HCT116 (cell line): ENCODE data around the gene COL18A1. TPM values are rescaled to one million over a fixed set of nuclear protein-coding genes. Genes with fewer than 3 reads are reported as not detected.

Source experiments
- ATAC-seq: fragments of 200-7000 bp; cut with Tn5 transposase; 2 replicates; pipeline ENCODE4 v1.9.1; 2020; ENCODE audit warnings: mild to moderate bottlenecking, moderate library complexity
- BruUV-seq: library from RNA; stranded (reverse); fragments of 400-500 nt; replicated peaks from 2 replicates; lab custom pipeline; 2021; lab: Mats Ljungman, UMichigan
- CTCF ChIA-PET: fragments of 300-600 bp; sonication (Branson Sonifier 250); formaldehyde crosslinking; loops from one replicate; lab custom pipeline; 2021; ENCODE audit warnings: antibody characterized with exemption; lab: Charles Lee
- POLR2A ChIA-PET: fragments of 300-600, 350-600 bp; sonication (Branson Sonifier 250); formaldehyde crosslinking; loops from one replicate; lab custom pipeline; 2021; ENCODE audit warnings: antibody characterized with exemption; lab: Charles Lee
- RAD21 ChIA-PET, 2 experiments: fragments of 300-600 bp; sonication (Branson Sonifier 250); formaldehyde crosslinking; loops; one replicate each; lab custom pipeline; 2023; ENCODE audit warnings: low total read pairs in 2 of 2; ENCODE audit not compliant: uncharacterized antibody in 2 of 2, unreplicated experiment in 2 of 2, low non-redundant PET in 1 of 2; lab: Charles Lee
- DNase-seq: peaks from one replicate; pipeline ENCODE4 v3.0.0-alpha.2; 2010; ENCODE audit warnings: low read depth, low spot score
- H2AFZ ChIP-seq: fragments of 200-600 bp; shearing (Covaris generic), sonication (generic); 2 replicates; pipeline ENCODE4 v1.6.1; 2017; ENCODE audit warnings: low read depth, mixed run types, mixed read lengths, antibody characterized with exemption, low read length; ENCODE audit not compliant: poor library complexity, severe bottlenecking
- H3K27ac ChIP-seq: 2 replicates; pipeline ENCODE4 v1.5.1; 2012; ENCODE audit warnings: low read depth, low read length
- H3K27me3 ChIP-seq: fragments of 200-600 bp; sonication (generic); 2 replicates; pipeline ENCODE4 v1.6.1; 2016; ENCODE audit warnings: mixed run types, low read length, mixed read lengths; ENCODE audit not compliant: insufficient read depth
- H3K36me3 ChIP-seq, 2 experiments: fragments of 200-500 bp in 1 of 2; fragments of 200-600 bp in 1 of 2; sonication (Bioruptor generic) in 1 of 2; sonication (generic) in 1 of 2; 2 replicates each; pipeline versions ENCODE4 v1.5.1 to v1.6.1; 2014 to 2016; ENCODE audit warnings: low read length in 2 of 2, inconsistent platforms in 1 of 2, mixed read lengths in 1 of 2, mixed run types in 1 of 2; ENCODE audit not compliant: insufficient read depth in 2 of 2, control insufficient read depth in 1 of 2
- H3K4me1 ChIP-seq, 2 experiments: fragments of 200-600 bp in 1 of 2; sonication (generic) in 1 of 2; 2 replicates each; pipeline versions ENCODE4 v1.5.1 to v1.6.1; 2012 to 2017; ENCODE audit warnings: low read length in 2 of 2, inconsistent platforms in 1 of 2, mild to moderate bottlenecking in 1 of 2, mixed read lengths in 1 of 2, mixed run types in 1 of 2, moderate library complexity in 1 of 2; ENCODE audit not compliant: insufficient read depth in 2 of 2, control insufficient read depth in 1 of 2
- H3K4me2 ChIP-seq: fragments of 200-600 bp; sonication (generic); 2 replicates; pipeline ENCODE4 v1.6.1; 2017; ENCODE audit warnings: mixed run types, low read length, mixed read lengths
- H3K4me3 ChIP-seq, 2 experiments: fragments of 200-600 bp in 1 of 2; sonication (generic) in 1 of 2; replicated peaks in 1 of 2; 2 replicates each; pipeline ENCODE4 v1.5.1; 2011 to 2016; ENCODE audit warnings: low read length in 2 of 2, control low read depth in 1 of 2, low read depth in 1 of 2, mild to moderate bottlenecking in 1 of 2, mixed read lengths in 1 of 2, mixed run types in 1 of 2
- H3K79me2 ChIP-seq: fragments of 200-600 bp; sonication (generic); 2 replicates; pipeline ENCODE4 v1.6.1; 2017; ENCODE audit warnings: mild to moderate bottlenecking, mixed run types, low read length, moderate library complexity, mixed read lengths; ENCODE audit not compliant: insufficient read depth
- H3K9ac ChIP-seq: fragments of 200-600 bp; sonication (generic); 2 replicates; pipeline ENCODE4 v1.6.1; 2016; ENCODE audit warnings: low read length, mixed read lengths
- H3K9me2 ChIP-seq: fragments of 200-600 bp; sonication (generic), shearing (Covaris generic); 2 replicates; pipeline ENCODE4 v1.6.1; 2017; ENCODE audit warnings: mixed run types, mild to moderate bottlenecking, moderate library complexity; ENCODE audit not compliant: insufficient read depth
- H3K9me3 ChIP-seq, 2 experiments: fragments of 200-500 bp in 1 of 2; fragments of 200-600 bp in 1 of 2; sonication (Bioruptor generic) in 1 of 2; sonication (generic) in 1 of 2; 2 replicates each; pipeline ENCODE4 v1.6.1; 2014 to 2017; ENCODE audit warnings: low read length in 2 of 2, mixed read lengths in 2 of 2, inconsistent platforms in 1 of 2, low read depth in 1 of 2, mild to moderate bottlenecking in 1 of 2, mixed run types in 1 of 2, moderate library complexity in 1 of 2; ENCODE audit not compliant: control insufficient read depth in 1 of 2, insufficient read depth in 1 of 2
- H4K20me1 ChIP-seq: fragments of 200-600 bp; sonication (generic), shearing (Covaris generic); 2 replicates; pipeline ENCODE4 v1.6.1; 2017; ENCODE audit warnings: mixed run types, mild to moderate bottlenecking, moderate library complexity; ENCODE audit not compliant: insufficient read depth
- EGR1 ChIP-seq: IDR thresholded peaks from 2 replicates; pipeline ENCODE4 v1.6.1; 2012; ENCODE audit warnings: low read depth
- ZFX ChIP-seq: fragments of 450-650 bp; IDR thresholded peaks from 2 replicates; pipeline ENCODE4 v1.6.1; 2017
- ZNF274 ChIP-seq: fragments of 200-500 bp; sonication (Bioruptor generic); IDR thresholded peaks from 2 replicates; pipeline ENCODE4 v1.6.1; 2014; ENCODE audit warnings: mild to moderate bottlenecking, low read depth, low read length, inconsistent platforms
- intact Hi-C: fragments of 100-400 bp; cut with micrococcal nuclease; formaldehyde crosslinking; loops from 2 replicates; pipeline ENCODE4 v1.10.0; 2022
- total RNA-seq: library from RNA; stranded (reverse); gene quantifications from one replicate; pipeline ENCODE4 v1.2.1, GENCODE V29; 2021; ENCODE audit not compliant: unreplicated experiment
- TF ChIP-seq, protein P1 (sequence below): IDR thresholded peaks from 2 replicates; pipeline ENCODE4 v1.6.1; 2011; ENCODE audit warnings: mild to moderate bottlenecking, low read length, moderate library complexity; ENCODE audit not compliant: insufficient replicate concordance; ENCODE audit errors: extremely low read depth
- TF ChIP-seq, protein P2 (sequence below): IDR thresholded peaks from 2 replicates; pipeline ENCODE4 v1.6.1; 2012
- TF ChIP-seq, protein P3 (sequence below): IDR thresholded peaks from 2 replicates; pipeline ENCODE4 v1.6.1; 2012; ENCODE audit warnings: low read depth

Gene COL18A1
- total RNA-seq, 1 experiment from 2014 or later: 59.5 TPM

DNA sequence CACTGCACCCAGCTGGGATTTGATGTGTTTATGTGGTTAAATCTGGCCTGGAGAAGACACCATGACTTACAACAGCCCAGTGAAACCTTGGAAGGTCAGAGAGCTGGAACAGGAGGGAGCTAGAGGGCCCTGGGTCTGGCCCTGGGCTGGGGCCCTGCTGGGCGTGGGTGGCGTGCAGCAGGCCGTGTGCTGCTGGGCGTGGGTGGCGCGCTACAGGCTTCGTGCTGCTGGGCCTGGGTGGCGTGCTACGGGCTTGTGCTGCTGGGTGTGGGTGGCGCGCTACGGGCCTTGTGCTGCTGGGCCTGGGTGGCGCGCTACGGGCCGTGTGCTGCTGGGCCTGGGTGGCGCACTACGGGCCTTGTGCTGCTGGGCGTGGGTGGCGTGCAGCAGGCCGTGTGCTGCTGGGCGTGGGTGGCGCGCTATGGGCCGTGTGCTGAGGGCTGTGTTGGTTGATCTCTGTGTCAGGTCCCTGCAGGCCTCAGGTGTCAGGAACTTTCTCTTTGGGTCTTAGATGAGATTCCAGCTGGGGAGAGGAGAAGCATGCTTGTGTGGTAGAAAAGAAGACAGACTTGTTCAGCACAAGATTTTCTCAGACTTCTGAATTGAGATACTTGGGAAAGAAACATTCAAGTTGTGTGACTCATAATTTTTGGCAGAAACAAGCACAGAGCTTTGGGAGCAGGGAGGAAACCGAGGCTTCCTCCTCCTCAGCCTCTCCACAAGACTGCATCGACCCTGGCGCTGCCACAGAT, 66.0 kb downstream of the COL18A1 start:
- intact Hi-C loops: loop anchor here (10.0 kb wide), 1 partner anchor 354 kb away; no protein-coding TSS in a partner anchor
- Histone ChIP-seq H3K9me2 (no peaks in the 10 kb centered on the region), H4K20me1 (no peaks in the 10 kb centered on the region), H3K27me3 (no peaks in the 10 kb centered on the region), H3K36me3 (peaks cover 0 to 12% of the 10 kb centered on the region in 2 experiments; a peak in 1 of 4 replicates), H3K4me1 (peaks cover 5 to 13% of the 10 kb centered on the region in 2 experiments; a peak in 3 of 4 replicates), H2AFZ (no peak overlapping the region)
- BruUV-seq: no TSS peak
- POLR2A ChIA-PET: no interaction called here
- peak; percentile 64 for TF ChIP-seq EGR1
- 0 out of 2 replicates have a peak, but pooled peaks have one; percentile 11 for TF ChIP-seq ZFX
- TF ChIP-seq ZNF274: no peak
- TF ChIP-seq, protein P1, sequence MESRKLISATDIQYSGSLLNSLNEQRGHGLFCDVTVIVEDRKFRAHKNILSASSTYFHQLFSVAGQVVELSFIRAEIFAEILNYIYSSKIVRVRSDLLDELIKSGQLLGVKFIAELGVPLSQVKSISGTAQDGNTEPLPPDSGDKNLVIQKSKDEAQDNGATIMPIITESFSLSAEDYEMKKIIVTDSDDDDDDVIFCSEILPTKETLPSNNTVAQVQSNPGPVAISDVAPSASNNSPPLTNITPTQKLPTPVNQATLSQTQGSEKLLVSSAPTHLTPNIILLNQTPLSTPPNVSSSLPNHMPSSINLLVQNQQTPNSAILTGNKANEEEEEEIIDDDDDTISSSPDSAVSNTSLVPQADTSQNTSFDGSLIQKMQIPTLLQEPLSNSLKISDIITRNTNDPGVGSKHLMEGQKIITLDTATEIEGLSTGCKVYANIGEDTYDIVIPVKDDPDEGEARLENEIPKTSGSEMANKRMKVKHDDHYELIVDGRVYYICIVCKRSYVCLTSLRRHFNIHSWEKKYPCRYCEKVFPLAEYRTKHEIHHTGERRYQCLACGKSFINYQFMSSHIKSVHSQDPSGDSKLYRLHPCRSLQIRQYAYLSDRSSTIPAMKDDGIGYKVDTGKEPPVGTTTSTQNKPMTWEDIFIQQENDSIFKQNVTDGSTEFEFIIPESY: no peak
- TF ChIP-seq, protein P2, sequence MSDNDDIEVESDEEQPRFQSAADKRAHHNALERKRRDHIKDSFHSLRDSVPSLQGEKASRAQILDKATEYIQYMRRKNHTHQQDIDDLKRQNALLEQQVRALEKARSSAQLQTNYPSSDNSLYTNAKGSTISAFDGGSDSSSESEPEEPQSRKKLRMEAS: peak; percentile 34; the same call in 1 of the 2 replicates
- TF ChIP-seq, protein P3, sequence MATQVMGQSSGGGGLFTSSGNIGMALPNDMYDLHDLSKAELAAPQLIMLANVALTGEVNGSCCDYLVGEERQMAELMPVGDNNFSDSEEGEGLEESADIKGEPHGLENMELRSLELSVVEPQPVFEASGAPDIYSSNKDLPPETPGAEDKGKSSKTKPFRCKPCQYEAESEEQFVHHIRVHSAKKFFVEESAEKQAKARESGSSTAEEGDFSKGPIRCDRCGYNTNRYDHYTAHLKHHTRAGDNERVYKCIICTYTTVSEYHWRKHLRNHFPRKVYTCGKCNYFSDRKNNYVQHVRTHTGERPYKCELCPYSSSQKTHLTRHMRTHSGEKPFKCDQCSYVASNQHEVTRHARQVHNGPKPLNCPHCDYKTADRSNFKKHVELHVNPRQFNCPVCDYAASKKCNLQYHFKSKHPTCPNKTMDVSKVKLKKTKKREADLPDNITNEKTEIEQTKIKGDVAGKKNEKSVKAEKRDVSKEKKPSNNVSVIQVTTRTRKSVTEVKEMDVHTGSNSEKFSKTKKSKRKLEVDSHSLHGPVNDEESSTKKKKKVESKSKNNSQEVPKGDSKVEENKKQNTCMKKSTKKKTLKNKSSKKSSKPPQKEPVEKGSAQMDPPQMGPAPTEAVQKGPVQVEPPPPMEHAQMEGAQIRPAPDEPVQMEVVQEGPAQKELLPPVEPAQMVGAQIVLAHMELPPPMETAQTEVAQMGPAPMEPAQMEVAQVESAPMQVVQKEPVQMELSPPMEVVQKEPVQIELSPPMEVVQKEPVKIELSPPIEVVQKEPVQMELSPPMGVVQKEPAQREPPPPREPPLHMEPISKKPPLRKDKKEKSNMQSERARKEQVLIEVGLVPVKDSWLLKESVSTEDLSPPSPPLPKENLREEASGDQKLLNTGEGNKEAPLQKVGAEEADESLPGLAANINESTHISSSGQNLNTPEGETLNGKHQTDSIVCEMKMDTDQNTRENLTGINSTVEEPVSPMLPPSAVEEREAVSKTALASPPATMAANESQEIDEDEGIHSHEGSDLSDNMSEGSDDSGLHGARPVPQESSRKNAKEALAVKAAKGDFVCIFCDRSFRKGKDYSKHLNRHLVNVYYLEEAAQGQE: no peak
- TF ChIP-seq, all 23 proteins: peak for 3
- ChIA-PET CTCF (interaction anchor here (0.7 kb wide), 2 partner anchors 13 to 162 kb away, joined by 3 to 4 read pairs; no protein-coding TSS in a partner anchor), RAD21 (no interaction called here)
- H3K79me2 ChIP-seq: peaks cover 4% of the 10 kb centered on the region; the same call in 1 of the 2 replicates
- ATAC-seq: peak; percentile 67
- DNase-seq: no peak
- no peaks in the 10 kb centered on the region for H3K9me3 ChIP-seq
- H3K9ac ChIP-seq: 0 out of 2 replicates have a peak overlapping the region, but pooled peaks have one; percentile 23
- peak overlapping the region; percentile 32 for H3K4me2 ChIP-seq
- peak overlapping the region; percentile 75 for H3K27ac ChIP-seq
- no peak overlapping the region for H3K4me3 ChIP-seq
